GM20000 (cell line): Measurements from ENCODE around the gene SCAP.

Source experiments
- DNase-seq: peaks from one replicate; pipeline ENCODE4 v3.0.0; 2012; ENCODE audit warnings: low spot score
- TF ChIP-seq, protein P1 (sequence below): IDR thresholded peaks from 2 replicates; pipeline ENCODE4 v1.5.1; 2012; ENCODE audit warnings: mild to moderate bottlenecking, control low read depth; ENCODE audit errors: extremely low read depth, missing control alignments

The SCAP gene

DNA sequence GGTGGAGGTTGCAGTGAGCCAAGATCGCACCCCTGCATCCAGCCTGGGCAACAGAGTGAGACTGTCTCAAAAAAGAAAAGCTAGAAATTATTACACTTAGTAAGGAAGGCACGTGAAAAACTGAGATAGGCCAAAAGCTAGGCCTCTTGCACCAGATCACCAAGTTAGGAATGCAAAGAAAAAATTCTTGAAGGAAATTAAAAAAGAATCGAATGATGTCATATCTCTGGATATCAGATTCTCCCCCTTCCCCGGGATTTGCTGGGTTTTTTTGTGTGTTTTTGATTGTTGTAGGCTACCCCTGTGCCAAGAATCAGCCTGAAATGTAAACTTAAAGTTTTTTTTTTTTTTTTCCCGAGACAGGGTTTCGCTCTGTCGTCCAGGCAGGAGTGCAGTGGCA is 77.5 kb downstream of the SCAP start:
- TF ChIP-seq, protein P1, sequence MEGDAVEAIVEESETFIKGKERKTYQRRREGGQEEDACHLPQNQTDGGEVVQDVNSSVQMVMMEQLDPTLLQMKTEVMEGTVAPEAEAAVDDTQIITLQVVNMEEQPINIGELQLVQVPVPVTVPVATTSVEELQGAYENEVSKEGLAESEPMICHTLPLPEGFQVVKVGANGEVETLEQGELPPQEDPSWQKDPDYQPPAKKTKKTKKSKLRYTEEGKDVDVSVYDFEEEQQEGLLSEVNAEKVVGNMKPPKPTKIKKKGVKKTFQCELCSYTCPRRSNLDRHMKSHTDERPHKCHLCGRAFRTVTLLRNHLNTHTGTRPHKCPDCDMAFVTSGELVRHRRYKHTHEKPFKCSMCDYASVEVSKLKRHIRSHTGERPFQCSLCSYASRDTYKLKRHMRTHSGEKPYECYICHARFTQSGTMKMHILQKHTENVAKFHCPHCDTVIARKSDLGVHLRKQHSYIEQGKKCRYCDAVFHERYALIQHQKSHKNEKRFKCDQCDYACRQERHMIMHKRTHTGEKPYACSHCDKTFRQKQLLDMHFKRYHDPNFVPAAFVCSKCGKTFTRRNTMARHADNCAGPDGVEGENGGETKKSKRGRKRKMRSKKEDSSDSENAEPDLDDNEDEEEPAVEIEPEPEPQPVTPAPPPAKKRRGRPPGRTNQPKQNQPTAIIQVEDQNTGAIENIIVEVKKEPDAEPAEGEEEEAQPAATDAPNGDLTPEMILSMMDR = no peak
- no peak for DNase-seq

DNA sequence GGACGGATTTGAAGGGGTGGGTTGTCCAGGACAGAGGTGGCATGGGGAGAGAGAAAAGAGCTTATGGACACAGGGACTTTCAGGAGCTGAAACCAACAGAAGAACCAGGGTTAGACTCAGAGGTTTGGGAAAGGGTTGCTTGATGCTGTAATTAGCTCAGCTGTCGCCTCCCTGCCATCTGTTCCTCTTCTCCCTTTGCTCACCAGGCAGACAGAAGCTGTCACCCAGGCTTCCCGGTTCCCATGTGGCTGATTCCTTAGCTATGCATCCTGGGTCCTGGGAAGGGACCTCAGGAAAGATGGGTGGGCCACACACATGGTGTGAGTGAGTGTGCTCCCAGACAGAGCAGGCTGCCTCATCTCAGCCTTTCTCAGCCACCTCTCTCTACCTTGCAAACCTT is 80.9 kb downstream of the SCAP start:
- TF ChIP-seq, protein P1 = no peak
- no peak for DNase-seq

DNA sequence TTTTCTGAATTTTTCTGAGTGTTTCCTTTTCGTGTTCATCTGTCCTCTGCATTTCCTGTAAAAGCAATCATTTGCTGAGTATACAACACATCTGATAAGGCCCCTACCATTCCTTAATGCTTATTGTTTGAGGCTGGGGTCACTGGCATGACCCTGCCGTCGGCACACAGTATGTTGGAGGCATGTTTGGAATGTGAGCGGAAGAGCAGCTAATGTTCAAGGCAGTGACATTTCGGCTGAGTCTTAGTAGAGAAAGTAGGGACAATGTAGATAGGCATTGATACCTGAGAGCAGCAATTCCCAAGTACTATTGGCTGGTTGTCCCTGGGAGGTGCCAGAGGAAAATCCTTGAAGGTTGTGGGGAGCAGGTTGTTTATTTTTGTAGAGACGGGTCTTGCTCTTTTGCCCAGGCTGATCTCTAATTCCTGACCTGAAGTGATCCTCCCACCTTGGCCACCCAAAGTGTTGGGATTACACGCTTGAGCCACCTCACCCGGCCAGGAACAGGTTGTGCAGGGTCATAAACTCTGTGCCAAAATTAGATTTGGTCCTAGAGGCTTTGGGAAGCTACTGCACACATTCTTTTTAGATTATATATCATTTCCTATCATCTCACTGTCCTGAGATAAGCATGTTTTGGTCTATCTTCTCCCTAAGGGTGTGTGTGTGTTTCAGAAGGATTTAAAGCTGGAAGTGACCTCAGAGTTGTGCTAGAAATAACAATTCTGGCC is 81.4 kb downstream of the SCAP start:
- TF ChIP-seq, protein P1 = no peak
- no peak for DNase-seq

DNA sequence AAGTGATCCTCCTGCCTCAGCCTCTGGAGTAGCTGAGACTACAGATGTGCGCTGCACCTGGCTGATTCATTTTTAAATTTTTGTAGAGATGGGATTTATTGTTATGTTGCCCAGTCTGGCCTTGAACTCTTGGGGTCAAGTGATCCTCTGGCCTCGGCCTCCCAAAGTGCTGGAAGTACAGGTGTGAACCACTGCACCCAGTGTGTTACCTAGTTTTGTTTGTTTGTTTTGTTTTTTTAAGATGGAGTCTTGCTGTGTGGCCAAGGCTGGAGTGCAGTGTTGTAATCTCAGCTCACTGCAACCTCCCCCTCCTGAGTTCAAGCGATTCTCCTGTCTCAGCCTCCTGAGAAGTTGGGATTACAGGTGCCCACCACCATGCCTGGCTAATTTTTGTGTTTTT is 82.8 kb downstream of the SCAP start:
- TF ChIP-seq, protein P1 = no peak
- no peak for DNase-seq

DNA sequence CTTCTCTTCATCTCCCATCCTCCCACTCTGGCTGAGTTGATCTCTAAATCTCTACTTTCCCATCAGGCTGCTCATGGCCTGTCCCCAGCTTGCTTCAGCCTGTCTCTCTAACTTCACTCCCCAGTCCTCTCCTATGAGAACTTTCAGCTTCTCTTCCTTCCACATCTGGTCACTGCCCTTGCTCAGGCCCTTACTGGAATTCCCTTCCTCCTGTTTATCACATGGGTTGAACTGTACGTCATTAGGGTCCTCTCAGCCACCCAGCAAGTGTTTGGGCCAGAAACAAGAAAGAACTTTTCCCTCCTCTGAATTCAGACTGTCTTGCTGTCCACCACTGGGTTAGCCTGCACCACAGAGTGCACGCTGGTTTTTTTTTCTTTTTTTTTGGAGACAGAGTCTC is 89.9 kb downstream of the SCAP start:
- TF ChIP-seq, protein P1 = no peak
- no peak for DNase-seq

DNA sequence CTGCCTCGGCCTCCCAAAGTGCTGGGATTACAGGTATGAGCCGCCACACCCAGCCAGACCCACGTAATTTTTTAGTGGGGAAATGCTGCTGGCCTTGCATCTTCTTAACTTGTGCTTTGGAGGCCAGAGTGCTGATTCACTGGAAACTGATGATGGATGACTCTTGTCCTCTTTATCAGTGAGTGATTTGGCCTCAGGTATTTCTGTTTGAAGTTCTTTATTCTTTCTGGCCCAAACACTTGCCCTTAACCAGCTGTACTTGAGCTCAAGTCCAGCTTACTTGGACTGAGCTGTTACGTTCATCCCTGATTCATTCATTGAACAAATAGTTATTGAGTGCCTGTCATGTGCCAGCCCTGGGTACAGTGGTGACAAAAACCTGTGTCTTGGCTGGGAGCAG is 90.7 kb downstream of the SCAP start:
- no peak for DNase-seq

DNA sequence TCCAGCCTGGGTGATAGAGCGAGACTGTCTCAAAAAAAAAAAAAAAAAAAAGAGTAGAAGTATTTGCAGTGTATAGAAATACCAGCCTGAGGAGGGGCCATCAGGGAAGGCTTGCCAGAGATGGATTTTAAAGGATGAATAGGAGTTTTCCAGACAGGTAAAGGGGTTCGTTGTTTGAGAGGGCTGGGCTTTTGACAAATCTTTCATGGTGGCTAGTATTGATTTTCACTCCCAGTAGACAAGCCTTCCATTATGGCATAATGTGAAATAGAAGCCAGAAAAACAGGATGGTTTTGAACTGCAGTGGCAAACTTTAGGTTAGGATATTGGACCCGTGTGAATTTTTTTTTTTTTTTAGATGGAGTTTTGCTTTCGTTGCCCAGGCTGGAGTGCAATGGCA is 91.3 kb downstream of the SCAP start:
- no peak for DNase-seq
- TF ChIP-seq, protein P1 = no peak

More for the DNA sequence above, 90.7 kb downstream of the SCAP start:
- TF ChIP-seq, protein P1 = no peak
